MCF 10A (cell line): Measurements from ENCODE around the gene SMKR1. TPM values are rescaled to one million over a fixed set of nuclear protein-coding genes. Genes with fewer than 3 reads are reported as not detected.

Experiments
- BruUV-seq: library from RNA; stranded (reverse); fragments of 400-500 nt; replicated peaks from 2 replicates; lab custom pipeline; 2021; lab: Mats Ljungman, UMichigan
- CTCF ChIA-PET: fragments of 300-600 bp; sonication (Branson Sonifier 250); formaldehyde crosslinking; extraction: SDS; loops from one replicate; lab custom pipeline; 2021; ENCODE audit warnings: antibody characterized with exemption, inconsistent platforms; lab: Yijun Ruan, JAX
- POLR2A ChIA-PET: fragments of 300-600, 350-650 bp; sonication (Branson Sonifier 250); formaldehyde crosslinking; extraction: SDS; loops from one replicate; lab custom pipeline; 2020; ENCODE audit warnings: antibody characterized with exemption, inconsistent platforms; lab: Yijun Ruan, JAX
- DNase-seq: peaks from one replicate; pipeline ENCODE4 v3.0.0-alpha.2; 2018; ENCODE audit not compliant: unreplicated experiment
- H3K27ac Mint-ChIP-seq: one replicate; pipeline ENCODE4 v1.8.0; 2022; ENCODE audit warnings: mild to moderate bottlenecking, low read depth, mixed read lengths; ENCODE audit not compliant: unreplicated experiment
- H3K27me3 Mint-ChIP-seq: one replicate; pipeline ENCODE4 v1.8.0; 2022; ENCODE audit warnings: mixed read lengths; ENCODE audit not compliant: insufficient read depth, unreplicated experiment
- H3K36me3 Mint-ChIP-seq: one replicate; pipeline ENCODE4 v1.8.0; 2022; ENCODE audit warnings: mild to moderate bottlenecking, moderate library complexity, mixed read lengths; ENCODE audit not compliant: insufficient read depth, unreplicated experiment
- H3K4me1 Mint-ChIP-seq: one replicate; pipeline ENCODE4 v1.8.0; 2022; ENCODE audit warnings: mixed read lengths; ENCODE audit not compliant: insufficient read depth, unreplicated experiment
- H3K4me3 Mint-ChIP-seq: one replicate; pipeline ENCODE4 v1.8.0; 2022; ENCODE audit warnings: mild to moderate bottlenecking, moderate library complexity, mixed read lengths; ENCODE audit not compliant: unreplicated experiment
- H3K9me3 Mint-ChIP-seq: one replicate; pipeline ENCODE4 v1.8.0; 2022; ENCODE audit warnings: mixed read lengths; ENCODE audit not compliant: unreplicated experiment
- CTCF ChIP-seq: fragments of 200-600 bp; IDR thresholded peaks from one replicate; pipeline ENCODE4 v1.8.0; 2022; ENCODE audit warnings: antibody characterized with exemption, mild to moderate bottlenecking; ENCODE audit not compliant: unreplicated experiment
- intact Hi-C: fragments of 100-400 bp; cut with micrococcal nuclease; formaldehyde crosslinking; loops from 2 replicates; pipeline ENCODE4 v1.14.1; 2022
- total RNA-seq: library from RNA; stranded (reverse); gene quantifications from 2 replicates; pipeline ENCODE4 v1.2.3, GENCODE V29; 2022

Gene SMKR1
- total RNA-seq, 1 experiment from 2014 or later = 12.4 TPM

DNA sequence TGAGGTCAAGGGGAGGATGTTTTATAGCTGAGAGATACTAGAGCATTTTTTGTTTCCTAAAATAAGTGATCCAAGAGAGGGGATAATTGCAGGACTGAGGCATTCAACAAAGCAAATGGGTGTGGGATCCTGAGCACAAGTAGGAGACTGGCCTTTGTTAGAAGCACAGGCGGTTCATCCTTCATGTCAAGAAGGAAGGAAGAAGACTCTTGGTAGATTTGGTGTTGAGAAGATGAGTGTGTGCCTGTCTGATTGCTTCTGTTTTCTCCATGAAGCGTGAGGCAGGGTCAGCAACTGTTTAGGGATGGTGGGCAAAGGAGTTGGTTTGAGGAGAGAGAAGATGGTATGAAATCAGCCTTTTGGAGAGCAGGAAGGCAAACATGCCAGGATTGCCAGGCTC, 40.5 kb upstream of the SMKR1 start:
- intact Hi-C loops = no loop called here
- Mint-ChIP-seq H3K27ac (no peak overlapping the region), H3K36me3 (peaks cover 18% of the 10 kb centered on the region)

GRCh38 chr7:129462420-129462819, 39.9 kb upstream of the SMKR1 start:
- no peak for DNase-seq
- no peaks in the 10 kb centered on the region for H3K9me3 Mint-ChIP-seq
- TF ChIP-seq CTCF = no peak
- intact Hi-C loops = no loop called here
- no peak overlapping the region for H3K27ac Mint-ChIP-seq
- BruUV-seq = no TSS peak
- no peaks in the 10 kb centered on the region for H3K27me3 Mint-ChIP-seq
- no peak overlapping the region for H3K4me3 Mint-ChIP-seq
- H3K36me3 Mint-ChIP-seq = peaks cover 18% of the 10 kb centered on the region
- ChIA-PET CTCF (interaction anchor here (0.6 to 3.0 kb wide), 6 partner anchors 9 to 182 kb away, joined by 3 to 9 read pairs (median 4); no protein-coding TSS in a partner anchor), POLR2A (no interaction called here)
- H3K4me1 Mint-ChIP-seq = no peaks in the 10 kb centered on the region

More for the DNA sequence above, 40.5 kb upstream of the SMKR1 start:
- Mint-ChIP-seq H3K9me3 (no peaks in the 10 kb centered on the region), H3K27me3 (no peaks in the 10 kb centered on the region), H3K4me3 (no peak overlapping the region), H3K4me1 (no peaks in the 10 kb centered on the region)
- TF ChIP-seq CTCF = no peak
- ChIA-PET CTCF (interaction anchor here (0.6 to 3.0 kb wide), 5 partner anchors 10 to 183 kb away, joined by 3 to 9 read pairs (median 4); no protein-coding TSS in a partner anchor), POLR2A (no interaction called here)
- no TSS peak for BruUV-seq
- no peak for DNase-seq

DNA sequence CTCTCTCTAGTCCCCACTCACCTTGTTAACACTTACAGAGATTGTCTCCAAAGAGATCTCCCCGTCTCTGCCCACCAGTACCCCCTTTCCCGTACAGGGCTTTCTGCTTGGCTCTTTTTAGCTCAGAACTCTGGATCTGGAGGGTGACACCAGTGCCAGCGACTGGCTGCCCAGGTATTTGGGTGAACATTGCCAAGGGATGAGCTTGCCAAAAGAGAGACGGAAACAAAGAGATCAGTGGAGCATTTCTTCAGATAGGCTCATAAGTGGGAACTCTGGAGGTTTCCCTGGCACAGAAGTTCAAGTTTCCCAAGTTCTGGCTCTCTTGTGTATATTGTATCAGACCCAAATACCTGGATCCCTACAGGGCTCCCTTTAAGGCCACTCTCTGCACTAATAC, 38.1 kb upstream of the SMKR1 start:
- no peaks in the 10 kb centered on the region for H3K9me3 Mint-ChIP-seq
- no peak overlapping the region for H3K4me3 Mint-ChIP-seq
- CTCF ChIA-PET = interaction anchor here (0.6 to 11.7 kb wide), 6 partner anchors 17 to 246 kb away, joined by 4 to 179 read pairs (median 6); no protein-coding TSS in a partner anchor
- no peaks in the 10 kb centered on the region for H3K4me1 Mint-ChIP-seq
- TF ChIP-seq CTCF = no peak
- no peak overlapping the region for H3K27ac Mint-ChIP-seq
- no peak for DNase-seq
- POLR2A ChIA-PET = no interaction called here
- peaks cover 18% of the 10 kb centered on the region for H3K36me3 Mint-ChIP-seq
- H3K27me3 Mint-ChIP-seq = no peaks in the 10 kb centered on the region
- intact Hi-C loops = no loop called here
- no TSS peak for BruUV-seq

DNA sequence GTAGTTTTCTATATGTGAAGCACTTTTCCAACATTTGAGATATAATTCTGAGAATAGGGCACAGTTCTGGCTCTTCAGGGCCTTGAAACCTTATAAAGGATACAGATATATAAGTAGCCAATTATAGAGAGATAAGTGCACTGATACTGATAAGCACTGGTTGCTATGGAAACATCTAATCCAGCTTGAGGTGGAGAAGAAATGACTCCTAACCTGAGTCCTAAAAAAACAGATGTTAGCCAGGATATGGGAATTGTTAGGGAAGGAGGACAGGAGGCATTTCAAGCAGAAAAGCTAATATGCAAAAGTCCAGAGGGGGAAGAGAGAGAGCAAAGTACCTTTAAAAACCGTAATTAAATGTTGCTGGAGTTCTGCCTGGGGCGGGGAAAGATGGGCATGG, 37.3 kb upstream of the SMKR1 start:
- CTCF ChIA-PET = interaction anchor here (0.6 to 11.7 kb wide), 7 partner anchors 16 to 247 kb away, joined by 4 to 179 read pairs (median 5); no protein-coding TSS in a partner anchor
- no peak overlapping the region for H3K4me3 Mint-ChIP-seq

More for the DNA sequence above, 37.3 kb upstream of the SMKR1 start:
- no peaks in the 10 kb centered on the region for H3K9me3 Mint-ChIP-seq
- BruUV-seq = no TSS peak
- no peak for TF ChIP-seq CTCF
- H3K27me3 Mint-ChIP-seq = no peaks in the 10 kb centered on the region
- no peak overlapping the region for H3K27ac Mint-ChIP-seq
- no peak for DNase-seq
- H3K4me1 Mint-ChIP-seq = no peaks in the 10 kb centered on the region
- intact Hi-C loops = no loop called here
- POLR2A ChIA-PET = interaction anchor here (0.6 kb wide), 1 partner anchor 918 kb away, joined by 3 read pairs; no protein-coding TSS in a partner anchor
- peaks cover 18% of the 10 kb centered on the region for H3K36me3 Mint-ChIP-seq
